Measurements from ENCODE around the gene IPCEF1. TPM values are rescaled to one million over a fixed set of nuclear protein-coding genes. Genes with fewer than 3 reads are reported as not detected.

Gene IPCEF1
- total RNA-seq, 1 donor from 2014 or later = not detected

GRCh38 chr6:154390034-154390433, 33.4 kb upstream of the IPCEF1 start:
- Histone ChIP-seq H3K27me3 (no peaks in the 10 kb centered on the region), H3K36me3 (no peaks in the 10 kb centered on the region), H3K4me3 (no peak overlapping the region), H3K27ac (no peak overlapping the region), H3K4me1 (no peaks in the 10 kb centered on the region), H3K9me3 (no peaks in the 10 kb centered on the region)
- TF ChIP-seq CTCF (IDR thresholded peaks at IDR 0.05) = no peak
- intact Hi-C loops (cut with DNase I) = no loop called here
- DNase-seq (ENCODE audit: low spot score in 2 of 2) = no peak

- TF ChIP-seq CTCF (IDR thresholded peaks at IDR 0.05) = no peak
- H3K27me3 ChIP-seq = no peaks in the 10 kb centered on the region
- H3K4me3 ChIP-seq = no peak overlapping the region
- H3K9me3 ChIP-seq = no peaks in the 10 kb centered on the region
- intact Hi-C loops (cut with DNase I) = no loop called here
- no peaks in the 10 kb centered on the region for H3K4me1 ChIP-seq
- H3K36me3 ChIP-seq = no peaks in the 10 kb centered on the region
- no peak for DNase-seq (ENCODE audit: low spot score in 2 of 2)
- no peak overlapping the region for H3K27ac ChIP-seq
Observed at GRCh38 chr6:154388803-154389202, 32.2 kb upstream of the IPCEF1 start.

GRCh38 chr6:154386848-154387717, 30.5 kb upstream of the IPCEF1 start:
- DNase-seq (ENCODE audit: low spot score in 2 of 2) = no peak
- intact Hi-C loops (cut with DNase I) = no loop called here
- no peak for TF ChIP-seq CTCF (IDR thresholded peaks at IDR 0.05)
- H3K27ac ChIP-seq = no peak overlapping the region
- no peak overlapping the region for H3K4me3 ChIP-seq
- no peaks in the 10 kb centered on the region for H3K4me1 ChIP-seq
- H3K36me3 ChIP-seq = no peaks in the 10 kb centered on the region
- H3K9me3 ChIP-seq = no peaks in the 10 kb centered on the region
- H3K27me3 ChIP-seq = no peaks in the 10 kb centered on the region

- DNase-seq (ENCODE audit: low spot score in 2 of 2) = no peak
- Histone ChIP-seq H3K9me3 (no peaks in the 10 kb centered on the region), H3K4me3 (no peak overlapping the region), H3K36me3 (no peaks in the 10 kb centered on the region), H3K4me1 (no peaks in the 10 kb centered on the region), H3K27ac (no peak overlapping the region), H3K27me3 (no peaks in the 10 kb centered on the region)
- no peak for TF ChIP-seq CTCF (IDR thresholded peaks at IDR 0.05)
- intact Hi-C loops (cut with DNase I) = no loop called here
Observed at GRCh38 chr6:154384191-154384590, 27.6 kb upstream of the IPCEF1 start.

- no peaks in the 10 kb centered on the region for H3K27me3 ChIP-seq
- intact Hi-C loops (cut with DNase I) = no loop called here
- H3K4me3 ChIP-seq = no peak overlapping the region
- no peaks in the 10 kb centered on the region for H3K9me3 ChIP-seq
- no peak overlapping the region for H3K27ac ChIP-seq
- DNase-seq (ENCODE audit: low spot score in 2 of 2) = no peak
- TF ChIP-seq CTCF (IDR thresholded peaks at IDR 0.05) = no peak
- H3K4me1 ChIP-seq = no peaks in the 10 kb centered on the region
- H3K36me3 ChIP-seq = no peaks in the 10 kb centered on the region
Observed at GRCh38 chr6:154383273-154383672, 26.7 kb upstream of the IPCEF1 start.

Data from ascending aorta (tissue), 2 donors.